GM12878 (cell line): ENCODE measurements around the gene DIP2B. TPM values are rescaled to one million over a fixed set of nuclear protein-coding genes. Genes with fewer than 3 reads are reported as not detected.

Experiments used
- ATAC-seq: fragments of 200-7000 bp; cut with Tn5 transposase; 3 replicates; pipeline ENCODE4 v1.9.1; 2020; ENCODE audit warnings: mild to moderate bottlenecking, moderate library complexity
- BruUV-seq: library from RNA; stranded (reverse); fragments of 400-500 nt; replicated peaks from 2 replicates; lab custom pipeline; 2021; lab: Mats Ljungman, UMichigan
- CTCF ChIA-PET: fragments of 300-600 bp; sonication (Branson Sonifier 250); formaldehyde crosslinking; extraction: SDS; loops from one replicate; lab custom pipeline; 2021; ENCODE audit warnings: inconsistent platforms; lab: Yijun Ruan, JAX
- POLR2A ChIA-PET: fragments of 350-600 bp; formaldehyde crosslinking; extraction: SDS; loops from one replicate; lab custom pipeline; 2021; ENCODE audit warnings: inconsistent platforms; lab: Charles Lee
- RAD21 ChIA-PET: fragments of 300-600 bp; sonication (Branson Sonifier 250); formaldehyde crosslinking; loops from one replicate; lab custom pipeline; 2023; ENCODE audit warnings: antibody characterized with exemption; ENCODE audit not compliant: unreplicated experiment; lab: Charles Lee
- SMC1A ChIA-PET: fragments of 300-600 bp; sonication (Branson Sonifier 250); formaldehyde crosslinking; loops from one replicate; lab custom pipeline; 2023; ENCODE audit not compliant: unreplicated experiment, uncharacterized antibody; lab: Charles Lee
- DNase-seq: peaks from one replicate; pipeline ENCODE4 v3.0.0-alpha.2; 2011; ENCODE audit warnings: low read depth, low spot score
- FAIRE-seq: peaks from 3 replicates; lab custom pipeline; 2011; peaks lifted over from hg19 to GRCh38; lab: Jason Lieb, UNC
- H2AFZ ChIP-seq: 2 replicates; pipeline ENCODE4 v1.6.0; 2011; ENCODE audit warnings: low read depth, low read length, control low read depth; ENCODE audit not compliant: control insufficient read depth
- H3K27ac ChIP-seq: 2 replicates; pipeline ENCODE4 v1.5.1; 2011; ENCODE audit warnings: control low read depth; ENCODE audit not compliant: control insufficient read depth, insufficient read depth
- H3K27me3 ChIP-seq, 2 experiments: replicated peaks in 1 of 2; 2 replicates each; pipeline versions ENCODE4 v1.6.0 to v1.6.1; 2011; ENCODE audit warnings: low read length in 1 of 2; ENCODE audit not compliant: control insufficient read depth in 2 of 2, insufficient read depth in 2 of 2
- H3K36me3 ChIP-seq, 2 experiments: 2 replicates each; pipeline ENCODE4 v1.5.1; 2011; ENCODE audit warnings: low read length in 1 of 2; ENCODE audit not compliant: control insufficient read depth in 2 of 2, insufficient read depth in 2 of 2
- H3K4me1 ChIP-seq: 2 replicates; pipeline ENCODE4 v1.6.1; 2011; ENCODE audit warnings: mild to moderate bottlenecking, low read length, moderate library complexity, mixed read lengths; ENCODE audit not compliant: control insufficient read depth, insufficient read depth
- H3K4me2 ChIP-seq: 2 replicates; pipeline ENCODE4 v1.6.0; 2011; ENCODE audit warnings: control low read depth; ENCODE audit not compliant: control insufficient read depth, insufficient read depth
- H3K4me3 ChIP-seq: fragments of 200-600 bp; sonication (generic); 2 replicates; pipeline ENCODE4 v1.5.1; 2016
- H3K79me2 ChIP-seq: 2 replicates; pipeline ENCODE4 v1.6.0; 2011; ENCODE audit warnings: low read length; ENCODE audit not compliant: control insufficient read depth, insufficient read depth
- H3K9ac ChIP-seq: 2 replicates; pipeline ENCODE4 v1.8.0; 2011; ENCODE audit warnings: low read length, control low read depth, mixed read lengths; ENCODE audit not compliant: control insufficient read depth, insufficient read depth
- H3K9me3 ChIP-seq: replicated peaks from 3 replicates; pipeline ENCODE4 v1.5.1; 2011; ENCODE audit warnings: mild to moderate bottlenecking, low read length; ENCODE audit not compliant: control insufficient read depth, insufficient read depth
- H4K20me1 ChIP-seq: 2 replicates; pipeline ENCODE4 v1.6.0; 2011; ENCODE audit not compliant: control insufficient read depth, insufficient read depth
- ATF3 ChIP-seq: IDR thresholded peaks from 2 replicates; pipeline ENCODE4 v1.6.1; 2011; ENCODE audit warnings: low read depth, mild to moderate bottlenecking, low read length, moderate library complexity, borderline replicate concordance; ENCODE audit errors: extremely low read depth
- CHD2 ChIP-seq: IDR thresholded peaks from 2 replicates; pipeline ENCODE4 v1.6.1; 2011; ENCODE audit warnings: low read depth, low read length, improper control_type of control experiment, borderline replicate concordance
- E4F1 ChIP-seq: fragments of 450-650 bp; IDR thresholded peaks from 2 replicates; pipeline ENCODE4 v1.6.1; 2018; ENCODE audit warnings: borderline replicate concordance, mild to moderate bottlenecking; ENCODE audit not compliant: partially characterized antibody
- ELK1 ChIP-seq: IDR thresholded peaks from 2 replicates; pipeline ENCODE4 v1.6.1; 2012; ENCODE audit warnings: low read depth, low read length, improper control_type of control experiment
- EP300 ChIP-seq, 2 experiments: fragments of 150-350 bp in 1 of 2; IDR thresholded peaks; 2 replicates each; pipeline ENCODE4 v1.6.1; 2011 to 2012; ENCODE audit warnings: low read depth in 2 of 2, low read length in 2 of 2, borderline replicate concordance in 1 of 2, improper control_type of control experiment in 1 of 2, inconsistent platforms in 1 of 2; ENCODE audit not compliant: control insufficient read depth in 1 of 2
- FOS ChIP-seq: IDR thresholded peaks from 3 replicates; pipeline ENCODE4 v1.6.1; 2011; ENCODE audit warnings: borderline replicate concordance; ENCODE audit not compliant: insufficient read length; ENCODE audit errors: extremely low read depth
- JUND ChIP-seq: IDR thresholded peaks from 2 replicates; pipeline ENCODE4 v1.6.1; 2012; ENCODE audit warnings: low read depth, mild to moderate bottlenecking, low read length, improper control_type of control experiment, moderate library complexity
- KLF5 ChIP-seq: fragments of 450-650 bp; IDR thresholded peaks from 2 replicates; pipeline ENCODE4 v1.6.1; 2014; ENCODE audit warnings: mild to moderate bottlenecking; ENCODE audit not compliant: partially characterized antibody
- NFXL1 ChIP-seq: fragments of 450-650 bp; IDR thresholded peaks from 2 replicates; pipeline ENCODE4 v1.6.1; 2017; ENCODE audit warnings: antibody characterized with exemption, mild to moderate bottlenecking, borderline replicate concordance
- PAX5 ChIP-seq: IDR thresholded peaks from 2 replicates; pipeline ENCODE4 v1.6.1; 2011; ENCODE audit warnings: low read depth, low read length, borderline replicate concordance
- POLR2AphosphoS5 ChIP-seq: IDR thresholded peaks from 2 replicates; pipeline ENCODE4 v1.6.1; 2011; ENCODE audit warnings: mild to moderate bottlenecking, low read length, inconsistent platforms
- RB1 ChIP-seq: fragments of 450-650 bp; formaldehyde crosslinking; IDR thresholded peaks from 2 replicates; pipeline ENCODE4 v1.6.1; 2017; ENCODE audit warnings: mild to moderate bottlenecking, borderline replicate concordance
- RFX5 ChIP-seq: IDR thresholded peaks from 2 replicates; pipeline ENCODE4 v1.6.1; 2011; ENCODE audit warnings: low read depth, low read length, improper control_type of control experiment
- SIN3A ChIP-seq: IDR thresholded peaks from 2 replicates; pipeline ENCODE4 v1.6.1; 2012; ENCODE audit warnings: low read depth, low read length, improper control_type of control experiment
- SMAD5 ChIP-seq: IDR thresholded peaks from 2 replicates; pipeline ENCODE4 v1.6.1; 2016; ENCODE audit warnings: antibody characterized with exemption, low read depth
- SUPT20H ChIP-seq: IDR thresholded peaks from 2 replicates; pipeline ENCODE4 v1.6.1; 2011; ENCODE audit warnings: low read depth, mild to moderate bottlenecking, low read length, moderate library complexity, borderline replicate concordance; ENCODE audit not compliant: control insufficient read depth
- ZNF217 ChIP-seq: fragments of 450-650 bp; IDR thresholded peaks from 2 replicates; pipeline ENCODE4 v1.6.1; 2017; ENCODE audit warnings: antibody characterized with exemption, mild to moderate bottlenecking
- ZNF274 ChIP-seq: IDR thresholded peaks from one replicate; pipeline ENCODE4 v1.8.0; 2011; ENCODE audit not compliant: insufficient read length, insufficient read depth
- ZSCAN29 ChIP-seq: fragments of 450-650 bp; IDR thresholded peaks from 2 replicates; pipeline ENCODE4 v1.6.1; 2017; ENCODE audit warnings: mild to moderate bottlenecking, moderate library complexity
- WGBS: methylation state at CpG from one replicate; pipeline ENCODE4 v1.1.6; 2016; ENCODE audit warnings: low lambda C conversion rate; ENCODE audit not compliant: insufficient replicate concordance, insufficient coverage; ENCODE audit errors: missing lambda C conversion rate; 5-methylcytosine and 5-hydroxymethylcytosine counted together
- in situ Hi-C: fragments of 300-500 bp; cut with MboI; formaldehyde crosslinking; loops from 9 replicates; pipeline ENCODE4 v1.14.3; 2018; ENCODE audit warnings: mixed read lengths
- intact Hi-C: fragments of 100-400 bp; cut with micrococcal nuclease; formaldehyde crosslinking; loops from one replicate; pipeline ENCODE4 v1.14.2; 2022; ENCODE audit not compliant: unreplicated experiment
- polyA plus RNA-seq, 11 experiments: library from polyadenylated mRNA; depleted of rRNA in 4 of 11; unstranded in 6 of 11; stranded (reverse) in 5 of 11; fragments of >200 nt; fragmentation: Nextera tagmentation in 4 of 11; fragmentation: Illumina TruSeq in 1 of 11; extraction: Ambion mirVana in 4 of 11; extraction: Trizol in 1 of 11; gene quantifications; 1 replicate in 1 of 11; 2 replicates in 10 of 11; pipeline versions ENCODE4 v1.2.1 to v1.2.3, GENCODE V29; 2011 to 2016; ENCODE audit warnings: inconsistent platforms in 2 of 11, missing spikeins in 2 of 11, low read depth in 1 of 11
- total RNA-seq, 4 experiments: library from RNA; depleted of rRNA in 3 of 4; stranded (reverse); fragments of >200 nt in 3 of 4; fragmentation: Illumina TruSeq in 1 of 4; extraction: Trizol in 1 of 4; gene quantifications; 2 replicates each; pipeline versions ENCODE4 v1.2.1 to v1.2.3, GENCODE V29; 2013 to 2021

The DIP2B gene
- total and polyA plus RNA-seq, 10 of the 15 experiments (the other 5 are each of a cell fraction or from before 2014, with no cell fraction given) = 4.5 to 30.0 (median 18.6) TPM

GRCh38 chr12:50678650-50679365, 174.0 kb downstream of the DIP2B start:
- FAIRE-seq (no peak), DNase-seq (no peak), ATAC-seq (no peak)
- peaks cover 2 to 15% of the 10 kb centered on the region in 2 experiments; a peak in 3 of 4 replicates for H3K36me3 ChIP-seq
- 93% methylated on average over 4 of the region's 4 CpGs for WGBS
- ChIA-PET POLR2A (interaction anchor here (1.4 kb wide), 1 partner anchor 22 kb away, joined by 4 read pairs; no protein-coding TSS in a partner anchor), CTCF (interaction anchor here (1.4 to 1.5 kb wide), 2 partner anchors 169 to 174 kb away, joined by 3 to 6 read pairs; partner anchors contain the start of gene DIP2B), RAD21 (no interaction called here), SMC1A (interaction anchor here (0.9 to 2.3 kb wide), 5 partner anchors 14 to 40 kb away, joined by 3 to 6 read pairs (median 4); no protein-coding TSS in a partner anchor)
- intact Hi-C loops = no loop called here
- H3K27me3 ChIP-seq = no peaks in the 10 kb centered on the region
- in situ Hi-C loops = no loop called here
- no peak overlapping the region for H3K9ac ChIP-seq
- no peaks in the 10 kb centered on the region for H3K9me3 ChIP-seq
- H4K20me1 ChIP-seq = no peaks in the 10 kb centered on the region
- no peak overlapping the region for H3K4me2 ChIP-seq
- H3K79me2 ChIP-seq = no peaks in the 10 kb centered on the region
- H2AFZ ChIP-seq = no peak overlapping the region
- no peaks in the 10 kb centered on the region for H3K4me1 ChIP-seq
- BruUV-seq = no TSS peak
- no peak overlapping the region for H3K27ac ChIP-seq
- no peak overlapping the region for H3K4me3 ChIP-seq
- no peak for TF ChIP-seq ELK1
- TF ChIP-seq EP300 (IDR thresholded peaks at IDR 0.05; ENCODE audit: borderline replicate concordance in 1 of 2, control insufficient read depth in 1 of 2, low read depth in 2 of 2, low read length in 2 of 2) = no peak
- TF ChIP-seq E4F1 = no peak
- no peak for TF ChIP-seq ZSCAN29
- TF ChIP-seq RB1 = no peak
- TF ChIP-seq ZNF217 = no peak
- TF ChIP-seq NFXL1 = no peak
- TF ChIP-seq ATF3 = no peak
- no peak for TF ChIP-seq CHD2
- TF ChIP-seq RFX5 = no peak
- TF ChIP-seq KLF5 = no peak
- no peak for TF ChIP-seq FOS
- no peak for TF ChIP-seq PAX5
- no peak for TF ChIP-seq JUND
- no peak for TF ChIP-seq SMAD5
- no peak for TF ChIP-seq POLR2AphosphoS5
- no peak for TF ChIP-seq SUPT20H
- no peak for TF ChIP-seq SIN3A
- TF ChIP-seq ZNF274 = no peak
